ENCODE data around the gene SP140L.

DNA sequence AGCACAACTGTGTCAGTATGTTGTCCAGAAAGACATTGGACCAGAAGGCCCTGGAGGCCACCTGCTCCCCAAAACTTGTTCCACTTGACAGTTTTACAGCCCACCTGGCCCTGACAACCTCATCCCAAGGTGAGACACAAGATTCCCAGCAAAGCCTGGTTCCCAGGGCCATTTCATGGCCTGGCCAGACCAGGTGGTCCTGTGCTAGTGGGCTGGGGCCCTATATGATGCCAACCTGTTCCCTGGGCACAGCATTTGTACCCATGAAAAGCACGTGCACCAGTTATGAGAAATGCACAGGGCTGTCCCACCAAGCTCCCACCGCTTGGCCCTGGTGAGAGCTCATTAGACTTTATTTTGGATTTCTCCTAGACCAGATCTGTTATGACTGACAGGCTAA, 6.0 kb upstream of the SP140L start:
- TF ChIP-seq POLR2A (IDR thresholded peaks at IDR 0.05; ENCODE audit: low read depth, low read length) (no peak), POLR2AphosphoS5 (IDR thresholded peaks at IDR 0.05; ENCODE audit: low read depth, low read length) (no peak), TAF1 (IDR thresholded peaks at IDR 0.05; ENCODE audit: borderline replicate concordance, low read depth, low read length) (no peak)

All from GM12892 (cell line).